HG03571 (cell line): ENCODE measurements around the gene ALCAM.

Source experiments
- ATAC-seq: cut with Tn5 transposase; IDR thresholded peaks from one replicate; pipeline ENCODE4 v1.9.1; 2021; ENCODE audit not compliant: unreplicated experiment

ALCAM gene

GRCh38 chr3:105526360-105527111 is 159.8 kb downstream of the ALCAM start:
- ATAC-seq = no peak

GRCh38 chr3:105527535-105527934 is 160.8 kb downstream of the ALCAM start:
- ATAC-seq = no peak

GRCh38 chr3:105527949-105528348 is 161.2 kb downstream of the ALCAM start:
- no peak for ATAC-seq

GRCh38 chr3:105528955-105529354 is 162.2 kb downstream of the ALCAM start:
- no peak for ATAC-seq

- no peak for ATAC-seq
These were observed 162.7 kb downstream of the ALCAM start for GRCh38 chr3:105529456-105529855.

- no peak for ATAC-seq
These were observed 165.5 kb downstream of the ALCAM start for GRCh38 chr3:105532251-105532650.

- no peak for ATAC-seq
These were observed 167.3 kb downstream of the ALCAM start for GRCh38 chr3:105533960-105534359.

GRCh38 chr3:105534491-105534890 is 167.8 kb downstream of the ALCAM start:
- no peak for ATAC-seq

GRCh38 chr3:105537371-105538080 is 170.8 kb downstream of the ALCAM start:
- no peak for ATAC-seq

- ATAC-seq = no peak
These were observed 171.8 kb downstream of the ALCAM start for GRCh38 chr3:105538483-105538882.

- no peak for ATAC-seq
These were observed 173.2 kb downstream of the ALCAM start for GRCh38 chr3:105539897-105540296.

GRCh38 chr3:105542282-105543019 is 175.7 kb downstream of the ALCAM start:
- no peak for ATAC-seq

GRCh38 chr3:105545051-105545450 is 178.3 kb downstream of the ALCAM start:
- no peak for ATAC-seq

- ATAC-seq = no peak
These were observed 187.1 kb downstream of the ALCAM start for GRCh38 chr3:105553851-105554250.

GRCh38 chr3:105555206-105555605 is 188.5 kb downstream of the ALCAM start:
- ATAC-seq = no peak

GRCh38 chr3:105559856-105560255 is 193.1 kb downstream of the ALCAM start:
- no peak for ATAC-seq

- no peak for ATAC-seq
These were observed 195.2 kb downstream of the ALCAM start for GRCh38 chr3:105561876-105562275.

GRCh38 chr3:105564546-105565288 is 198.0 kb downstream of the ALCAM start:
- ATAC-seq = no peak

GRCh38 chr3:105571005-105571404 is 204.3 kb downstream of the ALCAM start:
- no peak for ATAC-seq

GRCh38 chr3:105572501-105572900 is 205.8 kb downstream of the ALCAM start:
- ATAC-seq = no peak

- ATAC-seq = no peak
These were observed 212.7 kb downstream of the ALCAM start for GRCh38 chr3:105579439-105579838.
